NK-92 treated with Interleukin-12 subunit alpha and Interleukin-12 subunit beta, amount 100 ng/mL, for 24 hours (cell line): ENCODE results near the gene GSTM3.
"Not testable (repeated sequence)": the region's sequence is repeated elsewhere in the genome, so short reads cannot be mapped to it uniquely, and the experiment has no call there.

Source experiments
- DNase-seq: peaks from one replicate; lab custom pipeline; 2025; lab: John Stamatoyannopoulos, UW

Gene GSTM3

DNA sequence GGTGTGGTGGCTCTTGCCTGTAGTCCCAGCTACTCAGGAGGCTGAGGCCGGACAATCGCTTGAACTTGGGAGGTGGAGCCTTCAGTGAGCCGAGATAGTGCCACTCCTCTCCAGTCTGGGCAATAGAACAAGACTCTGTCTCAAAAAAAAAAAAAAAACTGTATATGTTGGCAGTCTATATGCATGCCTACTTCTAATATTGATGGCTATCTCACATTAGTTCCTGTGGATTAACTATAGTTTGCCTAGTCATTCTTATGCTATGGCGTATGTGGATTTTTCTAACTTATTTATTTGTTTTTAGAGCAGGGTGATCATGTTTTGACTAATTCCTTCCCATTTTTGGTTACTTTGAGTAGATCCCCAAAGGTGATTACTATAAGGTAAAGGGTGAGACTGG is 43.8 kb downstream of the GSTM3 start:
- no peak for DNase-seq

DNA sequence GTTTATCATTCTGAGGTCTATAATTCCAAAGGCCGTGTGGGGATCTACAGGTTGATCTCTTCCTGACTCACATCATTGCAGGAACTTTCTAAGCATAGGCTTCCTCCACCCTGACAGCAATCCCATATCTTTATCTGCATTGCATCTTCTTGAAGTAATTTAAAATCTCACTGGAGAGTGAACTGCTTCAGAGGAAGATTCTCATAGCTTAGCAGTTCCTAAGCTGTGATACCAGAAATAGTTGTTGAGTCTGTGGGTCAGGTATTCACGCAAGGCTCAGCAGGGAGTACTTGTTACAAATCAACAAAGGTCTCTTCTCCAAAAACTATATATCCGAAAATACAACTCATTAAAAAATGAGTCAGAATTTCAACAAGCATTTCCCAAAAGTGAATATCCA is 45.7 kb downstream of the GSTM3 start:
- DNase-seq: not testable (repeated sequence)

DNA sequence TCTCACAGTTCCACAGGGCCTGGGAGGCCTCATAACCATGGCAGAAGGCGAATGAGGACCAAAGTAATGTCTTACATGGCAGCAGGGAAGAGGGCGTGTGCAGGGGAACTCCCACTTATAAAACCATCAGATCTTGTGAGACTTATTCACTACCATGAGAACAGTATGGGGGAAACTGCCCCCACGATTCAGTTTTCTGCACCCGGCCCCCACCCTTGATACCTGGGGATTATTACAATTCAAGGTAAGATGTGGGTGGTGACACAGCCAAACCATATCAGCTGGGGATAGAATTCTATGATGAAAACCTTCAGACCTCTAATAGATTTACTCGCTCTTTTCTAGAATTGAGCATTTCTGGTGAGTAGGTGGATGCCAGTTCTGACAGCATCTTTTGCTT is 46.4 kb downstream of the GSTM3 start:
- DNase-seq: not testable (repeated sequence)

DNA sequence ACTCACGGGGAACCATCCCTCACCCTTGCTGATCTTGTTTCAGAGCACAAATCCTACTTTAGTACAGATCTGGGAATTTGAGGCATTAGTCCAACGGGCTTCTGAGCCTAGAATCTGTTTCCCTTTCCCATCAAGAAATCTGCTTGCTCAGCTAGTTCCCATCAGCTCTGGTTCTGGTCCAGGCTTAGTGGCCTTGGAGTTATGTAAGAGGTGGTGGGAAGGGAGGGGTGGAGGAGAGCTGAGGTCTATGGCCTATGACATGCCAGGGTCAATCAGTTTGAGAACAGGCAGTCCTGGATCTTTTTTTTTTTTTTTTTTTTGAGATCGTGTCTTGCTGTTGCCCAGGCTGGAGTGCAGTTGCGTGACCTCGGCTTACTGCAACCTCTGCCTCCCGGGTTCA is 49.1 kb downstream of the GSTM3 start:
- DNase-seq: no peak

DNA sequence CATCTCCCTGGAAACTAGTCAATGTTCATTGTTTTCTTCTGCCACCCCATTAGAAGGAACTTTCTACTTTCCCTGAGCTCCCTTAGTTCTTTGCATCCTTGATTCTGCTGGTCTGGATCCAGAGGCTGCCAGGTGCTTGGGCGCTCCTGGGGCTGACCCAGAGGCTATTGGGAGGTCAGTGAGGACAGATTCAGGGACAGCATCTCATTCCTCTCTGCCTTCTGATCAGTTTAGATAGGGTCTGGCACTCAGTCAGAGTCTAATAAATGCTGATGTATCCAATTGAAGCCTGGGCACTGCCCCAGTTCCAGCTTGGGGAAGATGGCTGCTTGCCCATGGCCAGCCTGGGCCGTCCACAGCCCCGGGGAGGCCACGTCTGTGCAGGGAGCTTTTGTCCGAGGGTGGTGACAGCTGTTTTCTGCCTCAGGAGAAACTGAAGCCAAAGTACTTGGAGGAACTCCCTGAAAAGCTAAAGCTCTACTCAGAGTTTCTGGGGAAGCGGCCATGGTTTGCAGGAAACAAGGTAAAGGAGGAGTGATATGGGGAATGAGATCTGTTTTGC is 50.9 kb downstream of the GSTM3 start:
- DNase-seq: no peak

DNA sequence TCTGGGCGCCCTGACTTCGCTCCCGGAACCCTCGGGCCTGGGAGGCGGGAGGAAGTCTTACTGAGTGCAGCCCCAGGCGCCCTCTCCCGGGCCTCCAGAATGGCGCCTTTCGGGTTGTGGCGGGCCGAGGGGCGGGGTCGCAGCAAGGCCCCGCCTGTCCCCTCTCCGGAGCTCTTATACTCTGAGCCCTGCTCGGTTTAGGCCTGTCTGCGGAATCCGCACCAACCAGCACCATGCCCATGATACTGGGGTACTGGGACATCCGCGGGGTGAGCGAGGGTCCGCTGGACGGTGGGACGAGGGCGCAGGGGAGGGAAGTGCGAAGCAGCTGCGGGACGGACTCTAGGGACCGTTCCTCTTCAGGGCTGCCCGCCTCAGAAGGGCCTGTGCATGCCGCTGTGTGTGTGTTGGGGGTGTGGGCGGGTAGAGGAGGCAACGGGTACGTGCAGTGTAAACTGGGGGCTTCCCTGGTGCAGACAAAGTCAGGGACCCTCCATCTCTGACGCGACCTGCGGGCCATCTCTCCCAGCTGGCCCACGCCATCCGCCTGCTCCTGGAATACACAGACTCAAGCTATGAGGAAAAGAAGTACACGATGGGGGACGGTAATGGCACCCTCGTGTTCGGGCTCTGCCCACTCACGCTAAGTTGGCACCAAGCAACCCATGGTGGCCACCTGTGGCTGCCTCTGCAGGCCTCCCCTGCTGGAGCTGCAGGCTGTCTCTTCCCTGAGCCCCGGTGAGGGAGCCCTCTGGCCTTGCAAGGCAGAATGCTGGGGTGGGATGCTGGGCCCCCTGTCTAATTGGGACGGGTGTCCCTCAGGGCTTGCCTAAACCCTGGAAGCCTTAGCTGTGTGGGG is 53.0 kb downstream of the GSTM3 start, which contains the start of gene GSTM1:
GSTM1 (plus strand) TSS at position 177 of the 859 bp plus-strand sequence; CDS start at position 234, 57 bp downstream.
- no peak for DNase-seq

DNA sequence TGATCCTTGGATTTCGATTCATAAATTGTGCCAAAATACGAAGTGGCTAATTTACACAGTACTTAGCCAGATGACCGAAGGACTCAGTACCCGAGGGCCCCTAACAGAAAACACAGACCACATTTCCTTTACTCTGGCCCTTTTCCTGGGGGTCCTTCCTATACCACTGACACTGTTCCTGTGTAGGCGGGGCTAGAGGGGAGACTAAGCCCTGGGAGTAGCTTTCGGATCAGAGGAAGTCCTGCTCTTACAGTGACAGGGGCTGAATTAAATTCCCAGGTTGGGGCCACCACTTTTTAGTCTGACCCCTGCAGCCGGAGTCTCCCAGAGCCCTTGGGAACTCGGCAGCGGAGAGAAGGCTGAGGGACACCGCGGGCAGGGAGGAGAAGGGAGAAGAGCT is 53.7 kb downstream of the GSTM3 start:
- DNase-seq: not testable (repeated sequence)

DNA sequence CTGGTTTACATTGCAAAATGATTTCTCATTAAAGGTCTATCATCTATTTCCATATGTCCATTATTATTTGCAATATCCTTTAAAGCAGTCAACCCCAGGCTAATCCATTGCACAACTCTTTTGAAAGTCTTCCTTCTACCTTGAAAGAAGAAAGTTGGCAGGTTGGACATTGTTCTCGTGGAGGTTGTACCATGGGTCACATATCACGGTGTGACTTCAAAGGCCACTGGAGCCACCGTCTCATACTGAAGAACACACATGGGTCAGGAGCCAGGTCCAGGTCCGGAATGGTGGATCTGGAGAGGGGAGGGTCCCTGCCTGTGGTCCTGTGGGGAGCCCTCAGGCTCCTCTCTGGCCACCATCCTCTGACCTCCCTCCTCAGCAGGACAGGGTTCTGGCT is 54.9 kb downstream of the GSTM3 start:
- not testable (repeated sequence) for DNase-seq

DNA sequence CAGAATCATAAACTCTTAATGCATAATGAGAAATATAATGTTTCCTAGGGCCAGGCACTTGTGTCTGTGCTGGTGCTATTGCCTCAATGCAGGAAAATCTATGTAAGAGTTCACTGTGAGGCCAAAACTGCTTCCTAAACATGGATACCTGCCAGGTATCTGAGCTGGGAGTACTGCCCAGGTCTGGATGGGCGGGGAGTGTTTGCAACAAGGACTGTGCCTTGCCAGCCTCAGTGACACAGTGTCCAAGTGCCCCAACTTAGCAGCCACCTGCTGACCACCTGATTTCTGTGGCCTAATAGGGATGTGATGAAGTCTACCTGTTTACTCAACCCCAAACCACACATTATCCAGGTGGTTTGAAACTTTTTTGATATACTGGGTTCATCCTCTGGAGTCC is 55.4 kb downstream of the GSTM3 start:
- not testable (repeated sequence) for DNase-seq

DNA sequence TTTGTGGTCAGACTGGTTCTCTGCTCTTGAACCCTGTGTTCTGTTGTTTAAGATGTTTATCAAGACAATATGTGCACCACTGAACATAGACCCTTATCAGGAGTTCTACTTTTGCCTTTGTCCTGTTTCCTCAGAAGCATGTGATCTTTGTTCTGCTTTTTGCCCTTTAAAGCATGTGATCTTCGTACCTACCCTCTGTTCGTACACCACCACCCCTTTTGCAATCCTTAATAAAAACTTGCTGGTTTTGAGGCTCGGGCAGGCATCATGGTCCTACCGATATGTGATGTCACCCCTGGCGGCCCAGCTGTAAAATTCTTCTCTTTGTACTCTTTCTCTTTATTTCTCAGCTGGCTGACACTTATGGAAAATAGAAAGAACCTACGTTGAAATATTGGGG is 56.1 kb downstream of the GSTM3 start:
- DNase-seq: not testable (repeated sequence)
